ENCODE measurements around the gene MNAT1. TPM values are rescaled to one million over a fixed set of nuclear protein-coding genes. Genes with fewer than 3 reads are reported as not detected.

The MNAT1 gene
- total RNA-seq, 1 experiment from 2014 or later = 45.7 TPM

GRCh38 chr14:60989599-60989998, 255.0 kb downstream of the MNAT1 start:
- Histone ChIP-seq H3K36me3 (no peaks in the 10 kb centered on the region; the same call in 1 of the 2 replicates), H3K4me3 (no peak overlapping the region), H3K27me3 (no peaks in the 10 kb centered on the region), H3K9me3 (no peaks in the 10 kb centered on the region)
- no peak for DNase-seq

GRCh38 chr14:60998617-60999016, 264.1 kb downstream of the MNAT1 start:
- DNase-seq = no peak
- H3K36me3 ChIP-seq = no peaks in the 10 kb centered on the region
- H3K4me3 ChIP-seq = no peak overlapping the region
- no peaks in the 10 kb centered on the region for H3K9me3 ChIP-seq
- no peaks in the 10 kb centered on the region for H3K27me3 ChIP-seq

GRCh38 chr14:60999536-60999935, 265.0 kb downstream of the MNAT1 start:
- Histone ChIP-seq H3K4me3 (no peak overlapping the region), H3K27me3 (no peaks in the 10 kb centered on the region), H3K9me3 (no peaks in the 10 kb centered on the region), H3K36me3 (no peaks in the 10 kb centered on the region)
- no peak for DNase-seq

GRCh38 chr14:61003571-61003970, 269.0 kb downstream of the MNAT1 start:
- H3K27me3 ChIP-seq = no peaks in the 10 kb centered on the region
- H3K4me3 ChIP-seq = no peak overlapping the region
- H3K9me3 ChIP-seq = no peaks in the 10 kb centered on the region
- no peak for DNase-seq
- no peaks in the 10 kb centered on the region for H3K36me3 ChIP-seq

GRCh38 chr14:61019537-61019936, 285.0 kb downstream of the MNAT1 start:
- H3K9me3 ChIP-seq = no peaks in the 10 kb centered on the region
- no peaks in the 10 kb centered on the region for H3K36me3 ChIP-seq
- no peak overlapping the region for H3K4me3 ChIP-seq
- H3K27me3 ChIP-seq = no peaks in the 10 kb centered on the region
- no peak for DNase-seq

Other genes with a start within 250 kb of the MNAT1 start
- gene C14orf39, start 248.7 kb upstream of the MNAT1 start, total RNA-seq (2014; rRNA removed; shearing (Covaris generic); ENCODE audit: low replicate concordance) = not detected in 2 replicates
- gene SIX6, start 225.6 kb upstream of the MNAT1 start, total RNA-seq (2014; rRNA removed; shearing (Covaris generic); ENCODE audit: low replicate concordance) = not detected in 2 replicates
- 4.1 and 10.7 TPM in 2 replicates for gene SIX1, start 85.3 kb upstream of the MNAT1 start, total RNA-seq (2014; rRNA removed; shearing (Covaris generic); ENCODE audit: low replicate concordance)
- gene SIX4, start 10.4 kb upstream of the MNAT1 start, total RNA-seq (2014; rRNA removed; shearing (Covaris generic); ENCODE audit: low replicate concordance) = 2.0 and 3.1 TPM in 2 replicates
- 13.3 and 22.5 TPM in 2 replicates for gene TRMT5, start 246.3 kb downstream of the MNAT1 start, total RNA-seq (2014; rRNA removed; shearing (Covaris generic); ENCODE audit: low replicate concordance)
- 4.2 and 11.4 TPM in 2 replicates for gene SLC38A6, start 246.5 kb downstream of the MNAT1 start, total RNA-seq (2014; rRNA removed; shearing (Covaris generic); ENCODE audit: low replicate concordance)